HepG2 (cell line): ENCODE data around the gene NFS1. TPM values are rescaled to one million over a fixed set of nuclear protein-coding genes. Genes with fewer than 3 reads are reported as not detected.
A peak's percentile ranks its signal among the peaks of the same experiment; 100 is the strongest.

Experiments
- ARID2 ChIP-seq: sonication (generic); formaldehyde crosslinking; IDR thresholded peaks from 2 replicates; pipeline ENCODE4 v1.8.1; 2022; ENCODE audit warnings: mild to moderate bottlenecking, missing genetic modification reagents, borderline replicate concordance
- ATF1 ChIP-seq: IDR thresholded peaks from 2 replicates; pipeline ENCODE4 v1.6.1; 2016; ENCODE audit warnings: mild to moderate bottlenecking, control low read depth
- ELF1 ChIP-seq: sonication (generic); formaldehyde crosslinking; IDR thresholded peaks from 2 replicates; pipeline ENCODE4 v1.4.0; 2020; ENCODE audit warnings: missing genetic modification reagents
- EZH2 ChIP-seq: conservative IDR thresholded peaks from 2 replicates; pipeline ENCODE4 v1.6.1; 2012; ENCODE audit warnings: mild to moderate bottlenecking, low read depth, low read length, moderate library complexity
- IKZF4 ChIP-seq: sonication (generic); formaldehyde crosslinking; IDR thresholded peaks from 2 replicates; pipeline ENCODE4 v1.5.1; 2020; ENCODE audit warnings: borderline replicate concordance, mild to moderate bottlenecking, low read depth, missing genetic modification reagents; ENCODE audit errors: not compliant biosample characterization
- ISX ChIP-seq: sonication (generic); formaldehyde crosslinking; conservative IDR thresholded peaks from 2 replicates; pipeline ENCODE4 v1.5.0; 2020; ENCODE audit warnings: missing genetic modification reagents
- KMT2A ChIP-seq: sonication (generic); formaldehyde crosslinking; IDR thresholded peaks from 2 replicates; pipeline ENCODE4 v1.4.0; 2020; ENCODE audit warnings: missing genetic modification reagents
- NONO ChIP-seq, 2 experiments: fragments of 450-650 bp in 1 of 2; sonication (generic) in 1 of 2; formaldehyde crosslinking in 1 of 2; IDR thresholded peaks in 1 of 2; conservative IDR thresholded peaks in 1 of 2; 2 replicates each; pipeline versions ENCODE4 v1.6.1 to v1.8.0; 2017 to 2022; ENCODE audit warnings: mild to moderate bottlenecking in 1 of 2, missing genetic modification reagents in 1 of 2, moderate library complexity in 1 of 2
- POLR2A ChIP-seq, 2 experiments: IDR thresholded peaks; 2 replicates each; pipeline ENCODE4 v1.6.1; 2011; ENCODE audit warnings: low read depth in 2 of 2, low read length in 2 of 2, mild to moderate bottlenecking in 1 of 2, moderate library complexity in 1 of 2; ENCODE audit not compliant: insufficient read depth in 1 of 2
- PRDM10 ChIP-seq: sonication (generic); formaldehyde crosslinking; IDR thresholded peaks from 2 replicates; pipeline ENCODE4 v1.4.0; 2020; ENCODE audit warnings: low read depth, missing genetic modification reagents
- PRPF4 ChIP-seq: fragments of 200-400 bp; formaldehyde crosslinking; IDR thresholded peaks from 2 replicates; pipeline ENCODE4 v1.6.1; 2016; ENCODE audit warnings: low read length, low read depth; ENCODE audit not compliant: poor library complexity, severe bottlenecking
- RAD51 ChIP-seq: fragments of 450-650 bp; IDR thresholded peaks from 2 replicates; pipeline ENCODE4 v1.6.1; 2016; ENCODE audit warnings: borderline replicate concordance
- SMARCC2 ChIP-seq: fragments of 450-650 bp; IDR thresholded peaks from 2 replicates; pipeline ENCODE4 v1.6.1; 2017; ENCODE audit warnings: antibody characterized with exemption, mild to moderate bottlenecking
- ZBTB1 ChIP-seq: sonication (generic); formaldehyde crosslinking; IDR thresholded peaks from 2 replicates; pipeline ENCODE4 v1.4.0; 2020; ENCODE audit warnings: missing genetic modification reagents, borderline replicate concordance
- ZBTB8A ChIP-seq: sonication (generic); formaldehyde crosslinking; IDR thresholded peaks from 2 replicates; pipeline ENCODE4 v1.4.0; 2020; ENCODE audit warnings: mild to moderate bottlenecking, low read depth, missing genetic modification reagents, borderline replicate concordance
- ZFP62 ChIP-seq: sonication (generic); formaldehyde crosslinking; IDR thresholded peaks from 2 replicates; pipeline ENCODE4 v1.4.0; 2020; ENCODE audit warnings: missing genetic modification reagents
- ZNF143 ChIP-seq: sonication (generic); formaldehyde crosslinking; IDR thresholded peaks from 2 replicates; pipeline ENCODE4 v1.4.0; 2020; ENCODE audit warnings: missing genetic modification reagents
- ZNF263 ChIP-seq: sonication (generic); formaldehyde crosslinking; IDR thresholded peaks from 2 replicates; pipeline ENCODE4 v1.4.0; 2020; ENCODE audit warnings: missing genetic modification reagents
- ZNF30 ChIP-seq: sonication (generic); formaldehyde crosslinking; IDR thresholded peaks from 2 replicates; pipeline ENCODE4 v1.5.0; 2020; ENCODE audit warnings: mild to moderate bottlenecking, missing genetic modification reagents
- ZNF879 ChIP-seq: sonication (generic); formaldehyde crosslinking; IDR thresholded peaks from 2 replicates; pipeline ENCODE4 v1.8.1; 2023; ENCODE audit warnings: missing genetic modification reagents
- ZSCAN5A ChIP-seq: sonication (generic); formaldehyde crosslinking; IDR thresholded peaks from 2 replicates; pipeline ENCODE4 v1.8.0; 2022; ENCODE audit warnings: mild to moderate bottlenecking, missing genetic modification reagents, borderline replicate concordance
- polyA plus RNA-seq, 8 experiments: library from polyadenylated mRNA; depleted of rRNA in 3 of 8; stranded (reverse) in 7 of 8; unstranded in 1 of 8; fragments of >200 nt; fragmentation: Illumina TruSeq in 4 of 8; extraction: Trizol in 4 of 8; gene quantifications; 2 replicates each; pipeline versions ENCODE4 v1.2.1 to v1.2.3, GENCODE V29; 2011 to 2016; ENCODE audit warnings: low read depth in 4 of 8, missing spikeins in 1 of 8, mixed read lengths in 1 of 8; ENCODE audit not compliant: insufficient read depth in 1 of 8
- total RNA-seq, 5 experiments: library from RNA; depleted of rRNA; stranded (reverse); fragments of >200 nt; fragmentation: Illumina TruSeq; extraction: Trizol; gene quantifications; 2 replicates each; pipeline ENCODE4 v1.2.3, GENCODE V29; 2016; ENCODE audit warnings: low read depth in 1 of 5
- TF ChIP-seq, protein P1 (sequence below): IDR thresholded peaks from 2 replicates; pipeline ENCODE4 v1.6.1; 2016
- TF ChIP-seq, protein P2 (sequence below): sonication (generic); formaldehyde crosslinking; IDR thresholded peaks from 2 replicates; pipeline ENCODE4 v1.8.0; 2022; ENCODE audit warnings: mild to moderate bottlenecking, missing genetic modification reagents

Gene NFS1
- total and polyA plus RNA-seq, 2 of the 13 experiments (the other 11 are each of a cell fraction or from before 2014, with no cell fraction given) = 65.9 to 88.1 TPM

GRCh38 chr20:35664466-35665206, 34.5 kb downstream of the NFS1 start, which contains the start of the genes CPNE1 and RBM12 (continued):
- TF ChIP-seq, protein P1, sequence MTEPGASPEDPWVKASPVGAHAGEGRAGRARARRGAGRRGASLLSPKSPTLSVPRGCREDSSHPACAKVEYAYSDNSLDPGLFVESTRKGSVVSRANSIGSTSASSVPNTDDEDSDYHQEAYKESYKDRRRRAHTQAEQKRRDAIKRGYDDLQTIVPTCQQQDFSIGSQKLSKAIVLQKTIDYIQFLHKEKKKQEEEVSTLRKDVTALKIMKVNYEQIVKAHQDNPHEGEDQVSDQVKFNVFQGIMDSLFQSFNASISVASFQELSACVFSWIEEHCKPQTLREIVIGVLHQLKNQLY (CRISPR knock-in tag) = peak; percentile 67; the same call in 1 of the 2 replicates
- TF ChIP-seq ZNF879 (CRISPR knock-in tag) = 0 out of 2 replicates have a peak, but pooled peaks have one; percentile 55
- no peak for TF ChIP-seq RAD51
- TF ChIP-seq PRDM10 (CRISPR knock-in tag) = peak; percentile 98
- TF ChIP-seq POLR2A (IDR thresholded peaks at IDR 0.05; ENCODE audit: insufficient read depth in 1 of 2, low read depth in 2 of 2, low read length in 2 of 2) = peak; percentile 96 to 99
- TF ChIP-seq ZBTB8A = peak; percentile 96
- peak; percentile 97 for TF ChIP-seq IKZF4 (CRISPR knock-in tag)
- TF ChIP-seq EZH2 = no peak
- peak; percentile 71; the same call in 1 of the 2 replicates for TF ChIP-seq ZSCAN5A (CRISPR knock-in tag)
- no peak for TF ChIP-seq SMARCC2
- no peak for TF ChIP-seq ISX (CRISPR knock-in tag)
- TF ChIP-seq, protein P2, sequence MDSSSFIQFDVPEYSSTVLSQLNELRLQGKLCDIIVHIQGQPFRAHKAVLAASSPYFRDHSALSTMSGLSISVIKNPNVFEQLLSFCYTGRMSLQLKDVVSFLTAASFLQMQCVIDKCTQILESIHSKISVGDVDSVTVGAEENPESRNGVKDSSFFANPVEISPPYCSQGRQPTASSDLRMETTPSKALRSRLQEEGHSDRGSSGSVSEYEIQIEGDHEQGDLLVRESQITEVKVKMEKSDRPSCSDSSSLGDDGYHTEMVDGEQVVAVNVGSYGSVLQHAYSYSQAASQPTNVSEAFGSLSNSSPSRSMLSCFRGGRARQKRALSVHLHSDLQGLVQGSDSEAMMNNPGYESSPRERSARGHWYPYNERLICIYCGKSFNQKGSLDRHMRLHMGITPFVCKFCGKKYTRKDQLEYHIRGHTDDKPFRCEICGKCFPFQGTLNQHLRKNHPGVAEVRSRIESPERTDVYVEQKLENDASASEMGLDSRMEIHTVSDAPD (CRISPR knock-in tag) = no peak
- TF ChIP-seq ELF1 (CRISPR knock-in tag) = peak; percentile 100
- TF ChIP-seq NONO (IDR thresholded peaks at IDR 0.05) = no peak
- peak; percentile 99 for TF ChIP-seq NONO (CRISPR knock-in tag; conservative IDR thresholded peaks at IDR 0.05)
- peak; percentile 64 for TF ChIP-seq ZNF263 (CRISPR knock-in tag)
- TF ChIP-seq ARID2 (CRISPR knock-in tag) = peak; percentile 90; the same call in 1 of the 2 replicates
- TF ChIP-seq PRPF4 = no peak
- TF ChIP-seq ZNF30 (CRISPR knock-in tag) = peak; percentile 74; the same call in 1 of the 2 replicates
- peak; percentile 90 for TF ChIP-seq ATF1
- TF ChIP-seq KMT2A (CRISPR knock-in tag) = peak; percentile 93
- peak; percentile 64 for TF ChIP-seq ZNF143 (CRISPR knock-in tag)
- no peak for TF ChIP-seq ZBTB1
- no peak for TF ChIP-seq ZFP62 (CRISPR knock-in tag)
